DOHH2 (cell line): Measurements from ENCODE around the gene GRID1.

Experiments
- EZH2phosphoT487 ChIP-seq: fragments of 200-600 bp; sonication (generic); IDR thresholded peaks from 2 replicates; pipeline ENCODE4 v1.6.1; 2017; ENCODE audit warnings: borderline replicate concordance, mild to moderate bottlenecking, antibody characterized with exemption, low read length, moderate library complexity, mixed read lengths
- TF ChIP-seq, protein P1 (sequence below): fragments of 200-600 bp; sonication (generic); IDR thresholded peaks from one replicate; pipeline ENCODE4 v1.5.1; 2014; ENCODE audit warnings: antibody characterized with exemption, mild to moderate bottlenecking, low read depth, low read length; ENCODE audit not compliant: poor library complexity, severe bottlenecking

- TF ChIP-seq, protein P1, sequence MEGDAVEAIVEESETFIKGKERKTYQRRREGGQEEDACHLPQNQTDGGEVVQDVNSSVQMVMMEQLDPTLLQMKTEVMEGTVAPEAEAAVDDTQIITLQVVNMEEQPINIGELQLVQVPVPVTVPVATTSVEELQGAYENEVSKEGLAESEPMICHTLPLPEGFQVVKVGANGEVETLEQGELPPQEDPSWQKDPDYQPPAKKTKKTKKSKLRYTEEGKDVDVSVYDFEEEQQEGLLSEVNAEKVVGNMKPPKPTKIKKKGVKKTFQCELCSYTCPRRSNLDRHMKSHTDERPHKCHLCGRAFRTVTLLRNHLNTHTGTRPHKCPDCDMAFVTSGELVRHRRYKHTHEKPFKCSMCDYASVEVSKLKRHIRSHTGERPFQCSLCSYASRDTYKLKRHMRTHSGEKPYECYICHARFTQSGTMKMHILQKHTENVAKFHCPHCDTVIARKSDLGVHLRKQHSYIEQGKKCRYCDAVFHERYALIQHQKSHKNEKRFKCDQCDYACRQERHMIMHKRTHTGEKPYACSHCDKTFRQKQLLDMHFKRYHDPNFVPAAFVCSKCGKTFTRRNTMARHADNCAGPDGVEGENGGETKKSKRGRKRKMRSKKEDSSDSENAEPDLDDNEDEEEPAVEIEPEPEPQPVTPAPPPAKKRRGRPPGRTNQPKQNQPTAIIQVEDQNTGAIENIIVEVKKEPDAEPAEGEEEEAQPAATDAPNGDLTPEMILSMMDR = no peak
- no peak for TF ChIP-seq EZH2phosphoT487
Measured at GRCh38 chr10:86113044-86113443, 253.6 kb downstream of the GRID1 start.
